ENCODE results near the gene KIAA0040. TPM values are rescaled to one million over a fixed set of nuclear protein-coding genes. Genes with fewer than 3 reads are reported as not detected.
A peak's percentile ranks its signal among the peaks of the same experiment; 100 is the strongest.

The KIAA0040 gene
- total RNA-seq, 1 donor from 2014 or later: 3.7 TPM

- DNase-seq (ENCODE audit: low spot score in 2 of 2, unreplicated experiment in 2 of 2): no peak
- Mint-ChIP-seq H3K27ac (peak overlapping the region; percentile 25), H3K9me3 (no peaks in the 10 kb centered on the region), H3K27me3 (ENCODE audit: low read depth) (peaks cover 10% of the 10 kb centered on the region), H3K36me3 (no peaks in the 10 kb centered on the region), H3K4me1 (peaks cover 11% of the 10 kb centered on the region), H3K4me3 (no peak overlapping the region)
- TF ChIP-seq, protein P1, sequence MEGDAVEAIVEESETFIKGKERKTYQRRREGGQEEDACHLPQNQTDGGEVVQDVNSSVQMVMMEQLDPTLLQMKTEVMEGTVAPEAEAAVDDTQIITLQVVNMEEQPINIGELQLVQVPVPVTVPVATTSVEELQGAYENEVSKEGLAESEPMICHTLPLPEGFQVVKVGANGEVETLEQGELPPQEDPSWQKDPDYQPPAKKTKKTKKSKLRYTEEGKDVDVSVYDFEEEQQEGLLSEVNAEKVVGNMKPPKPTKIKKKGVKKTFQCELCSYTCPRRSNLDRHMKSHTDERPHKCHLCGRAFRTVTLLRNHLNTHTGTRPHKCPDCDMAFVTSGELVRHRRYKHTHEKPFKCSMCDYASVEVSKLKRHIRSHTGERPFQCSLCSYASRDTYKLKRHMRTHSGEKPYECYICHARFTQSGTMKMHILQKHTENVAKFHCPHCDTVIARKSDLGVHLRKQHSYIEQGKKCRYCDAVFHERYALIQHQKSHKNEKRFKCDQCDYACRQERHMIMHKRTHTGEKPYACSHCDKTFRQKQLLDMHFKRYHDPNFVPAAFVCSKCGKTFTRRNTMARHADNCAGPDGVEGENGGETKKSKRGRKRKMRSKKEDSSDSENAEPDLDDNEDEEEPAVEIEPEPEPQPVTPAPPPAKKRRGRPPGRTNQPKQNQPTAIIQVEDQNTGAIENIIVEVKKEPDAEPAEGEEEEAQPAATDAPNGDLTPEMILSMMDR (IDR thresholded peaks at IDR 0.05; ENCODE audit: unreplicated experiment): no peak
These were observed 8.3 kb upstream of the KIAA0040 start for GRCh38 chr1:175200678-175201521.

GRCh38 chr1:175198332-175198731 is 5.8 kb upstream of the KIAA0040 start:
- Mint-ChIP-seq H3K9me3 (no peaks in the 10 kb centered on the region), H3K4me3 (no peak overlapping the region), H3K27me3 (ENCODE audit: low read depth) (peaks cover 18% of the 10 kb centered on the region), H3K4me1 (peaks cover 11% of the 10 kb centered on the region), H3K36me3 (no peaks in the 10 kb centered on the region), H3K27ac (no peak overlapping the region)
- no peak for DNase-seq (ENCODE audit: low spot score in 2 of 2, unreplicated experiment in 2 of 2)
- TF ChIP-seq, protein P1 (IDR thresholded peaks at IDR 0.05; ENCODE audit: unreplicated experiment): no peak

DNA sequence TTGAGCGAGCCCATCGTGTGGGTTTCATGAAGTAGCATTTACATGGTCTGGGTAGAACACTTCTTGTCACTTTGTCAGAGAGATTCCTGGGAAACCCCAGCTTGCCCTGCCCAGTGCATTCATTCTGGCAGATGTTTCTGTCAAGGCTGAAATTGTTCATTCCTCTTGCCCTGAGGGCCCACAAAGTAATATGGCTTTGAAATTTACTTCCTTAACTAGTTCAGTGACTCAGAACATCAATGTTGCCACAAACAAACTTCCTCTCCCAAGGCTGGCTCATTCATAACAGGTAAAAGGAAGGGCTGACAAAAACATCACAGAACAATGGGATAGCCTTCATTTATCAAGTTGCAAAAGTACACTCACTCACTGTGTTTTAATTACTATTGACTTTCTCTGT is 5.0 kb upstream of the KIAA0040 start:
- peaks cover 20% of the 10 kb centered on the region for H3K27me3 Mint-ChIP-seq (ENCODE audit: low read depth)
- TF ChIP-seq, protein P1 (IDR thresholded peaks at IDR 0.05; ENCODE audit: unreplicated experiment): no peak
- H3K9me3 Mint-ChIP-seq: no peaks in the 10 kb centered on the region
- H3K4me1 Mint-ChIP-seq: peaks cover 13% of the 10 kb centered on the region
- no peak overlapping the region for H3K4me3 Mint-ChIP-seq
- no peak for DNase-seq (ENCODE audit: low spot score in 2 of 2, unreplicated experiment in 2 of 2)
- H3K27ac Mint-ChIP-seq: no peak overlapping the region
- H3K36me3 Mint-ChIP-seq: no peaks in the 10 kb centered on the region

DNA sequence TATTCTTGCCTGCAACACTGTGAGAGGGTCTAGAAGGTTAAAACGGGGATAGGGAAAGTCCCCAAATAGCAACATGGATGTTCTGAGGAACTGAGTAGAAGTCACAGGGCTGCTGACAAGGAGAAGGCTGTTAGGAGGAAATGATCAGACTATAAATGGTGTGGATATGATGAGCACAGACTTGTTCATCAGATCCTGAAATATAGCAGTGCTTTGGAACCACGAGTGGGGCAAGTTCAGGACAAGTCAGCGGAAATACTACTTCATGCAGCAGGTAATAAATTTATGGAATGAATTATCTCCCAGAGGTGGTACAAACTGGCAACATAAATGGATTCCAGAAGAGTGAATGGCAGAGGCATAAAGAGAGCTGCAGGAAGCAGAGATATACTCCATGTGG is 3.2 kb upstream of the KIAA0040 start:
- no peaks in the 10 kb centered on the region for H3K9me3 Mint-ChIP-seq
- H3K27me3 Mint-ChIP-seq (ENCODE audit: low read depth): peaks cover 28% of the 10 kb centered on the region
- no peak overlapping the region for H3K27ac Mint-ChIP-seq
- no peak overlapping the region for H3K4me3 Mint-ChIP-seq
- TF ChIP-seq, protein P1 (IDR thresholded peaks at IDR 0.05; ENCODE audit: unreplicated experiment): no peak
- peaks cover 15% of the 10 kb centered on the region for H3K4me1 Mint-ChIP-seq
- no peaks in the 10 kb centered on the region for H3K36me3 Mint-ChIP-seq
- no peak for DNase-seq (ENCODE audit: low spot score in 2 of 2, unreplicated experiment in 2 of 2)

DNA sequence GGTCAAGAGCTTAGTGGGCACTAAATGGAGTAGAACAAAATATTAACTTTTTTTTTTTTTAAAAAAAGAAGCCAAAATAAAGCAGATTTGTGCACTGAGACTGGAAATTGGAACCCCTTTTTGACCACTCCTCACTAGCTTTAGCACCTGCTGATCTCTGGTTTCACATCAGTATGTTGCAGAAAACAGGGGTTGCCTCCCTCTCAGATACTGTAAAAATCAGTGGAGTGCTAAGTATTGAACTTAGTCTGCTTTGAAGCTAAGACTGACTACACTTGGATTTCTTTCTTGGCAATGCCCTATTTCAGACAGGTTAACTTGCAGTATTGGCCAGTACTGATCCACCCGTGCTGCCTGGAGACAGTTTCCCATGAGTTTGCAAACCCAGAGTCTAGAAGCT is 2.7 kb upstream of the KIAA0040 start:
- Mint-ChIP-seq H3K9me3 (no peaks in the 10 kb centered on the region), H3K27ac (no peak overlapping the region), H3K36me3 (no peaks in the 10 kb centered on the region), H3K4me3 (no peak overlapping the region), H3K4me1 (peaks cover 15% of the 10 kb centered on the region), H3K27me3 (ENCODE audit: low read depth) (peaks cover 30% of the 10 kb centered on the region)
- TF ChIP-seq, protein P1 (IDR thresholded peaks at IDR 0.05; ENCODE audit: unreplicated experiment): no peak
- no peak for DNase-seq (ENCODE audit: low spot score in 2 of 2, unreplicated experiment in 2 of 2)
